Mesothelial cell of epicardium (in vitro differentiated cells): ENCODE measurements around the gene CLDN15. TPM values are rescaled to one million over a fixed set of nuclear protein-coding genes. Genes with fewer than 3 reads are reported as not detected.
"Not testable (repeated sequence)": the region's sequence is repeated elsewhere in the genome, so short reads cannot be mapped to it uniquely, and the experiment has no call there.

Experiments used
- DNase-seq, 2 experiments: peaks; one replicate each; pipeline ENCODE4 v3.0.0; 2021; ENCODE audit warnings: low spot score in 2 of 2; ENCODE audit not compliant: unreplicated experiment in 2 of 2
- H3K27ac Mint-ChIP-seq: 2 replicates; pipeline ENCODE4 v1.8.0; 2021; ENCODE audit warnings: mixed read lengths
- H3K27me3 Mint-ChIP-seq: 2 replicates; pipeline ENCODE4 v1.8.0; 2021; ENCODE audit warnings: low read depth, mixed read lengths
- H3K36me3 Mint-ChIP-seq: 2 replicates; pipeline ENCODE4 v1.8.0; 2021; ENCODE audit warnings: mixed read lengths
- H3K4me1 Mint-ChIP-seq: 2 replicates; pipeline ENCODE4 v1.8.0; 2021; ENCODE audit warnings: mixed read lengths
- H3K4me3 Mint-ChIP-seq: 2 replicates; pipeline ENCODE4 v1.8.0; 2021; ENCODE audit warnings: mild to moderate bottlenecking, moderate library complexity, mixed read lengths
- H3K9me3 Mint-ChIP-seq: 2 replicates; pipeline ENCODE4 v1.8.0; 2021; ENCODE audit warnings: mixed read lengths
- CTCF ChIP-seq: fragments of 200-600 bp; sonication (generic); IDR thresholded peaks from one replicate; pipeline ENCODE4 v1.5.0; 2021; ENCODE audit warnings: antibody characterized with exemption; ENCODE audit not compliant: unreplicated experiment
- total RNA-seq: library from RNA; stranded (reverse); gene quantifications from 3 replicates; pipeline ENCODE4 v1.2.1, GENCODE V29; 2021

CLDN15 gene
- total RNA-seq, 1 donor from 2014 or later: 19.5 TPM

- TF ChIP-seq CTCF: no peak
- Mint-ChIP-seq H3K9me3 (no peaks in the 10 kb centered on the region), H3K4me1 (no peaks in the 10 kb centered on the region), H3K4me3 (no peak overlapping the region), H3K27me3 (peaks cover 38% of the 10 kb centered on the region), H3K27ac (no peak overlapping the region), H3K36me3 (peaks cover 18% of the 10 kb centered on the region)
- no peak for DNase-seq
Measured at GRCh38 chr7:101205901-101206664, 31.5 kb downstream of the CLDN15 start.

GRCh38 chr7:101203740-101204738, 33.6 kb downstream of the CLDN15 start:
- not testable (repeated sequence) for H3K9me3 Mint-ChIP-seq, DNase-seq, H3K27ac Mint-ChIP-seq, H3K4me3 Mint-ChIP-seq, H3K4me1 Mint-ChIP-seq
- Mint-ChIP-seq H3K27me3 (peaks cover 53% of the 10 kb centered on the region), H3K36me3 (peaks cover 16% of the 10 kb centered on the region)

GRCh38 chr7:101202603-101202918, 35.0 kb downstream of the CLDN15 start:
- Mint-ChIP-seq H3K9me3 (no peaks in the 10 kb centered on the region), H3K4me1 (peaks cover 2% of the 10 kb centered on the region), H3K27ac (no peak overlapping the region), H3K27me3 (peaks cover 56% of the 10 kb centered on the region), H3K4me3 (no peak overlapping the region), H3K36me3 (peaks cover 9% of the 10 kb centered on the region)
- no peak for DNase-seq
- no peak for TF ChIP-seq CTCF

- Mint-ChIP-seq H3K27ac (no peak overlapping the region), H3K36me3 (peaks cover 9% of the 10 kb centered on the region), H3K4me3 (no peak overlapping the region), H3K9me3 (no peaks in the 10 kb centered on the region), H3K27me3 (peaks cover 56% of the 10 kb centered on the region), H3K4me1 (peaks cover 2% of the 10 kb centered on the region)
- TF ChIP-seq CTCF: no peak
- DNase-seq: no peak
Measured at GRCh38 chr7:101201695-101202602, 35.7 kb downstream of the CLDN15 start.

GRCh38 chr7:101200862-101201599, 36.6 kb downstream of the CLDN15 start, which contains the start of gene MOGAT3:
Gene MOGAT3, minus strand, starts transcription at chr7:101201036. Its CDS starts 182 bp downstream, at chr7:101200854.
- Mint-ChIP-seq H3K36me3 (peaks cover 5% of the 10 kb centered on the region), H3K27me3 (peaks cover 56% of the 10 kb centered on the region), H3K4me3 (peak within 1 kb of the TSS; percentile 34), H3K4me1 (peaks cover 2% of the 10 kb centered on the region), H3K9me3 (no peaks in the 10 kb centered on the region), H3K27ac (no peak within 1 kb of the TSS)
- no peak for DNase-seq
- TF ChIP-seq CTCF: no peak
